ENCODE measurements around the gene TSPEAR. TPM values are rescaled to one million over a fixed set of nuclear protein-coding genes. Genes with fewer than 3 reads are reported as not detected.

Gene TSPEAR
- total RNA-seq, 4 donors from 2014 or later: not detected

DNA sequence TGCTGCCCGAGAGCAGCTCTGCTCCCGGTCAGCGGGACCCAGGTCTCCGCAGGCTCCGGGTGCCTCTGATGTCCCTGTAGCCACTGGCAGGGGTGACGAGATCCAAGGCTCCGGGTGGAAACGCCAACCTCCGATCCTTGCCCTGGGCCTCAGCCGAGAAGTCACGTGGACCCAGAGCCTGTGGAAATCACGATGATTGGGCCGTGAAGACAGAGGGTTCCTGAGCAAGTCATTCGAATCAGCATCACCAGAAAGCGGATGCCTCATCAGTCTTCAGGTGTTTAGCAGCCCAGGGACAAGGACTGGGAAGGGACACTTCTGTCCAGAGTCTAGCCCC lies 243.5 kb downstream of the TSPEAR start:
- no peaks in the 10 kb centered on the region for H3K9me3 ChIP-seq
- no peak overlapping the region for H3K27ac ChIP-seq
- no peaks in the 10 kb centered on the region for H3K36me3 ChIP-seq
- H3K4me3 ChIP-seq: no peak overlapping the region
- WGBS, 2 donors: 92 to 95% methylated on average over 15 of the region's 15 CpGs
- DNase-seq (ENCODE audit: low spot score in 2 of 2): no peak
- H3K27me3 ChIP-seq: no peaks in the 10 kb centered on the region
- peaks cover 0 to 4% (median 0%) of the 10 kb centered on the region in 4 donors for H3K4me1 ChIP-seq
- TF ChIP-seq EP300 (IDR thresholded peaks at IDR 0.05) (no peak), POLR2A (IDR thresholded peaks at IDR 0.05) (no peak)
- TF ChIP-seq, protein P1, sequence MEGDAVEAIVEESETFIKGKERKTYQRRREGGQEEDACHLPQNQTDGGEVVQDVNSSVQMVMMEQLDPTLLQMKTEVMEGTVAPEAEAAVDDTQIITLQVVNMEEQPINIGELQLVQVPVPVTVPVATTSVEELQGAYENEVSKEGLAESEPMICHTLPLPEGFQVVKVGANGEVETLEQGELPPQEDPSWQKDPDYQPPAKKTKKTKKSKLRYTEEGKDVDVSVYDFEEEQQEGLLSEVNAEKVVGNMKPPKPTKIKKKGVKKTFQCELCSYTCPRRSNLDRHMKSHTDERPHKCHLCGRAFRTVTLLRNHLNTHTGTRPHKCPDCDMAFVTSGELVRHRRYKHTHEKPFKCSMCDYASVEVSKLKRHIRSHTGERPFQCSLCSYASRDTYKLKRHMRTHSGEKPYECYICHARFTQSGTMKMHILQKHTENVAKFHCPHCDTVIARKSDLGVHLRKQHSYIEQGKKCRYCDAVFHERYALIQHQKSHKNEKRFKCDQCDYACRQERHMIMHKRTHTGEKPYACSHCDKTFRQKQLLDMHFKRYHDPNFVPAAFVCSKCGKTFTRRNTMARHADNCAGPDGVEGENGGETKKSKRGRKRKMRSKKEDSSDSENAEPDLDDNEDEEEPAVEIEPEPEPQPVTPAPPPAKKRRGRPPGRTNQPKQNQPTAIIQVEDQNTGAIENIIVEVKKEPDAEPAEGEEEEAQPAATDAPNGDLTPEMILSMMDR (IDR thresholded peaks at IDR 0.05): no peak

DNA sequence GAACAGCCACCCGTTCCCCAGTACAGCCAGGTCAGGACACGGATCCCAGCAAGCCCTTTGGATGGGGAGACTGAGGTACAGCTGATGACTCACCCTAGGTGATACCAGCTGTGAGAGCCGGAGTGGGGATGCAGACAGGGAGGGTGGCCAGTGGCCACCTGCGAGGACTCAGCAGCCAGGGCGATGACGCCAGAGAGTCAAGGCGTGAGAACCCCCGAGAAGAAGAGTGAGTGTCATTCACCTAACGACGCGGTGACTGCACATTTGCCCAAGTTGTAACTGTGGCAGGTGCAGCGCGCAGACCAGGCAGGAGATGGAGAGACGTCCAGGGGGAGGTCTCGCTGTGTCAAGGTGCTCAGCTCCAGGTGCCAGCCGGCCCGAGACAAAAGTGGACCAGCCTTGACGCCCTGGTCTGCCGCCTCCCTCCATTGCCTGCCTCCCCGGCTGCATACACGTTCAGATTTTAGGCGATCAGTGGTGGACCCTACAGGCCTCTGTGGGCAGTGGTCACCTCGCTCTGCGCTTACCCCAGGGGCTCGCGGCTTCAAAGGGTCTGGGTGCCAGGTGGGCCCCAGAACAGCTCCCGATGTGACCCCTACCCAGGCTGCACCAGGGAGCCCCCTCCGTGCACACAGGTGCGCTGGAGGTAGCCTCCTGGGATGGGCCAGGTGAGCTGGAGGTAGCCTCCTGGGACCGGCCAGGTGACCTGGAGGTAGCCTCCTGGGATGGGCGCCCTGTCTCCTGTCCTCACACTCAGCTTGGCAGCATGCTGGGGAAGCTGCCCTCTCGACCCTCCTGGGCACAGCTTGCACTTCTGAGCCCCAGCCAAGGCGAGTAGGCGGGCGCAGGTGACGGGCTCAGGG lies 244.1 kb downstream of the TSPEAR start:
- Histone ChIP-seq H3K4me1 (peaks cover 0 to 4% (median 0%) of the 10 kb centered on the region in 4 donors), H3K9me3 (no peaks in the 10 kb centered on the region), H3K36me3 (no peaks in the 10 kb centered on the region), H3K27ac (no peak overlapping the region), H3K4me3 (no peak overlapping the region), H3K27me3 (no peaks in the 10 kb centered on the region)
- no peak for DNase-seq (ENCODE audit: low spot score in 2 of 2)
- TF ChIP-seq EP300 (IDR thresholded peaks at IDR 0.05) (no peak), POLR2A (IDR thresholded peaks at IDR 0.05) (no peak)
- TF ChIP-seq, protein P1 (IDR thresholded peaks at IDR 0.05): no peak
- WGBS, 2 donors: 93 to 95% methylated on average over 29 to 32 of the region's 36 CpGs

DNA sequence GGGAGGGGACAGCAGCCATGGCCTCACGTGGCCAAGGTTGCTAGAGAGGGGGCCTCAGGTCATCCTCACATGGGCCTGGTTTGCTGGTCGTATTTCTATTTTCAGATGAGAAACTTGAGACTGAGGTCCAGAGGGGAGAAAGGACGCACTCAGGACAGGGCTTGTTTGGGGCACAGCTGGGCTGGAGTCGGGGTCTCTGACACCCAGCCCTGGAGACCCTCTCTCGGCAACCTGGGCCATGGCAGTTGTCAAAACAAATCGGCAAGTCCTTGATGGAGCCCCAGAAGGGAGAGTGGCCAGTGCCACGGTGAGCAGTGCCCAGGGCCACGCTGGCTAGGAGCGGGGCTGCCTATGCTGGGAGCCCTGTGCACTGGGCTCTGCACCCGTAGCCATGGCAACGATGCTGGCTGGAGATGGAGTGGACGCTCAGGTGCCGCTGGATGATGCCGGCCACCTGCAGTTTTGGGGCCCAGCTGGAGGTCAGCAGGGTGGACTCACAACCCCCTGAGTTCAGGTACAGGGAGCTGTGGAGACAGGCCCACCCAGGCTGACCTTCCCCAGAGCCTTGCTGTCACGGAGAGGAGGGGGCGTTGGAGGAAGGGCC lies 244.9 kb downstream of the TSPEAR start:
- no peak overlapping the region for H3K27ac ChIP-seq
- H3K27me3 ChIP-seq: no peaks in the 10 kb centered on the region
- no peaks in the 10 kb centered on the region for H3K9me3 ChIP-seq
- no peaks in the 10 kb centered on the region for H3K36me3 ChIP-seq
- H3K4me3 ChIP-seq: no peak overlapping the region
- DNase-seq (ENCODE audit: low spot score in 2 of 2): no peak
- WGBS, 2 donors: 85 to 88% methylated on average over 15 to 16 of the region's 16 CpGs
- peaks cover 0 to 9% (median 0%) of the 10 kb centered on the region in 4 donors for H3K4me1 ChIP-seq
- TF ChIP-seq POLR2A (IDR thresholded peaks at IDR 0.05): no peak
- TF ChIP-seq, protein P1 (IDR thresholded peaks at IDR 0.05): no peak
- no peak for TF ChIP-seq EP300 (IDR thresholded peaks at IDR 0.05)

DNA sequence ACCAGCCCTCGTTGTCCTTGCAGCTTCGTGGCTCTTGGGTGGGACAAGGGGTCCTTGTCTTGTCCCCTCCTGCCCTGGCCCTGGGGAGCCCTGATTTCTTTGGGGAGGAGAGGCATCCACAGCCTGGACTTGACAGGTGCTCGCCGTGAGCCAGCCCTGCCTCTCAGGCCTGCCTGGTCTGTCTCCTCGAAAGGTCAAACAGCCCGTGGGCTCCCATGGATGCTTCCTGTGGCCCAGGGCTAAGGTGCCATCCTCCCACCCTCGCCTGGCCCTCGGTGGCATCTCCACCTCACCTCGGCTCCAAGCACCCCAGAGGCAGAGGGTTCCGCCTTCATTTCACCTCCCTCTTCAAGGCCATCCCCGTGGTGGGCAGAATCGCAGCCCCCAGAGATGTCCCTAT lies 247.0 kb downstream of the TSPEAR start:
- DNase-seq (ENCODE audit: low spot score in 2 of 2): no peak
- 75 to 85% methylated on average over 12 of the region's 12 CpGs for WGBS, 2 donors
- H3K27me3 ChIP-seq: no peaks in the 10 kb centered on the region

More for the DNA sequence above, 247.0 kb downstream of the TSPEAR start:
- no peak for TF ChIP-seq EP300 (IDR thresholded peaks at IDR 0.05)
- TF ChIP-seq, protein P1 (IDR thresholded peaks at IDR 0.05): no peak
- no peak for TF ChIP-seq POLR2A (IDR thresholded peaks at IDR 0.05)
- peaks cover 0 to 18% (median 0%) of the 10 kb centered on the region in 4 donors for H3K4me1 ChIP-seq
- H3K27ac ChIP-seq: no peak overlapping the region
- H3K4me3 ChIP-seq: no peak overlapping the region
- H3K36me3 ChIP-seq: peaks cover 0 to 5% (median 0%) of the 10 kb centered on the region in 3 donors
- no peaks in the 10 kb centered on the region for H3K9me3 ChIP-seq
